HTERT RPE-1 (cell line): ENCODE results near the gene TMEM269.
"Not testable (repeated sequence)": the region's sequence is repeated elsewhere in the genome, so short reads cannot be mapped to it uniquely, and the experiment has no call there.

Experiments used
- in situ Hi-C: fragments of 300-500 bp; cut with MboI; formaldehyde crosslinking; loops from 4 replicates; pipeline ENCODE4 v1.14.3; 2020; ENCODE audit warnings: low sequenced_read_pairs

Gene TMEM269

DNA sequence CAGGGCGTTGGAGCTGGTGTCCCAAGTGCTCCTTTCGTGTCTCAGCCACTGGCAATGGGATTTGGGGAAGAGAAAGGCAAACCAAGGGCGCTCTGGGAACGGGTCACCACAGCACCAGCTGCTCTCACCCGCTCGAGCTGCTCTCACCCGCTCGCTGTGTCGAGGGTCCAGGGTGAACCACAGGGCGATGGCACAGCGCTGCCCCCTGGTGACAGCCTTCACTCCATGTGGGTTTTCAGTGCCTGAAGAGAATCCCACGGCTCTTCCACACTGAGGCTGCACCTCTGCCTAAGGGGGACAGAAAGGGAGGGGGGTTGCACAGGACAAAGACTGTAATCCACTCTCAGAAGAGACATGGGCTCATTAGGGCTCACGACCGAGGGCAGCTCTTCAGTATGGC lies 37.7 kb upstream of the TMEM269 start:
- in situ Hi-C loops: no loop called here

DNA sequence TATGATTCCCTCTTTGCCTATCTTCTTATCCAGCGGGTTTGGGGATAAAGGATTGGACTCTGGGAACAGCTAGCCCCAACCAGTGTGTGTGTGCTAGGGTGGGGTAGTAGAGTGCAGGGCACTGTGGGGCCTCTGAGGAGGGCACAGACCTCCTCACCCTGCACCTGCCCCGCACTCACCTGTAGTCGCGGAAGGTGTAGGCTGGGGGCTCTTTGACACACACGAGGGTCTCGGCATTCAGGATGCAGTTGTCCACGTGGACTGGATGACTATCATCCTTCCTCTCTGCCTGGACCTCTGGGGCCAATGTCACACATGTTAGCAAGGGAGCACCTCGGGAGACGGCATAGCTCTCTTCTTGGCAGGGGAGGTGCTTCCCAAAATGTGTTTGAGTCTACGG lies 36.8 kb upstream of the TMEM269 start:
- in situ Hi-C loops: no loop called here

DNA sequence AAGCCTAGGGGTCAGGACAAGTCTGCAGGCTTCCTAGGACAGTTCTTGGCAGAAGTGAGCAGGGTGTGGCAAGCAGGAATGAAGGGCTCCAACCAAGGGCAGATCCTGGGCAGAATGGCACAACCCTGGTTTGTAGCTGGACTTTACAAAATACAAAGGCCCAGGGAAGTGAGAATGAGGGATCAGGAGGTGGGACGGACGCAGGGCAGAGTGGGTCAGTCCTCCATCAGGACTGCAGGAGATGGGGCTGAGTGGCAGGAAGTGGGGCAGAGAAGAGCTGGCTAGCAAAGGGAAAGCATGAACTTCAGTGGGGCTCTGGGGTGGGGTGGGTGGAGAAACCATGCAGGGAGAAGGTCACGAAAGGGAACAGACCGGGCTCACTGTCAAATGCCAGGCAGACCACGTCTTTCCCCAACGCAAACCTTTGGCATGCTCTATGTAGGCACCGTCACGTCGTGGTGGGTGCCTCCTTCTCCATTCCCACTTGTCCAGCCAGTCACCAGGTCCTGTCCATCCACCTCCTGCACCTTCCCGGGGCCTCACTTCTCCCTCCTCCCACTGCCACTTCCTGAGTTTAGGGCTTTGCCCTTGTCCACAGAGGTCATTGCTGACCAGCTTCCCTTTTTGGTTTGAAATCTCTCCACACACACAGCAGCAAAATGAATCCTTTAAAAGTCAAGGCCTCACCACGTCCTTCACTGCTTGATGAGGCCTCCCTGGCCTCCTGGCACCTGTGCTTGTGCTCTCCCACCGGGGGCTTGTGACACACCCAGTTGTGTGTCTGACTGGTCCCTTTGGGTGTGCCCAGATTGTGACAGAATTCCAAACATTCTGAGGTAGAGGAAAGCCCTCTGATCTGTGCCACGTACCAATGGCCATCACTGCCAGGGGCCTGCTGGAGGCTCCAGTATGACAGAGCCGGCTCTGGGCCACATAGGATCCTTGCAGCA lies 36.1 kb upstream of the TMEM269 start:
- in situ Hi-C loops: no loop called here

DNA sequence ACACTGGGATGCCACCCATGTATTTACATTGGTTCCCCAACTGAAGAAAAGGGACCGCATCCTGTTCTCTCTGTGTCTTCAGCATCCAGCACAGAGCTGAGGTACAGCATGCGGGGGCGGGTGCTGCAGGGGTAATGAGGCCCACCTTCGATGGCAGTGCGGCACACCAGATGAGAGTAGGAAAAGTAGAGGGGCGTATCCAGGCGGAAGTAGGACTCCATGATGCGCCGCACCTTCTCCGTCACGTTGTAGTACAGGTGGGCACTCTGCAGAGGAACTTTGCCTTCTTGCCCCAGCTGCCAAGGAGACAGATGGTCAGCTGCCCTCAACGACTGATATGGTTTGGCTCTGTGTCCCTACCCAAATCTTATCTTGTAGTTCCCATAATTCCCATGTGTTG lies 34.8 kb upstream of the TMEM269 start:
- in situ Hi-C loops: no loop called here

DNA sequence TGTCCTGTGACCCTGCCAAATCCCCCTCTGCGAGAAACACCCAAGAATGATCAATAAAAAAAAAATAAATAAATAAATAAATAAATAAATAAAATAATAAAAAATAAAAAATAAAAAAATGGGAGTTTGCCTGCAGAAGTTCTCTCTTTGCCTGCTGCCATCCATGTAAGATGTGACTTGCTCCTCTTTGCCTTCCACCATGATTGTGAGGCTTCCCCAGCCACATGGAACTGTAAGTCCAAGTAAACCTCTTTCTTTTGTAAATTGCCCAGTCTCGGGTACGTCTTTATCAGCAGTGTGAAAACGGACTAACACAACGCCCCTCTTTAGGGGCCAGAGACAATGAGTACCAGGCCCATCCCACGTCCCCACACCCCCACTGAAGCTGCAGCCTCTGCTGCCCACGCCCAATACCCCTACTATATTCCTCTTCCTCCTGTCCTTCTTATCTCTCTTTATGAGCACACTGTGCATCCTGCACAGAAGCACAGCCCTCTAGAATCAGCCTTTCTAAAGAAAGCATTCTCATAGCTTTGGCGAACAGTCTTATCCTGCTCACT lies 33.2 kb upstream of the TMEM269 start:
- in situ Hi-C loops: not testable (repeated sequence)

DNA sequence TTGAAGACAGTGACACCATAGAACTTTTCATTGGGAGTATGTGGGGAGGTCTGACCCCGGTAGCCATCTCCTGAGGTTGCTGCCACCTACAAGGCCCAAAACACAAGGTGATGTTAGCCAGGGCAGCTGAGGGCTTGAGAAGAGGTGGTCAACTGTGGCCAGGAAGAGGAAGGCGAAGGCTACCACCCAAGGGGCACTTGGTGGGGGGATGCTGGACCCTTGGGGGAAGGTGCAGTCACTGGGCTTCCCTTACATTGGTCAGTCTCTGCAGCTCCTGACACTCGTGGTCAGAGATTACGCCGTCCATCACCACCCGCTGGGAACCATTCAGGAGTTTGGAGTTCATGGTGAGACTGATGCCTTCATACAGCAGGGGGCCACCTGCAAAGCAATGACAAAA lies 32.5 kb upstream of the TMEM269 start:
- in situ Hi-C loops: no loop called here

DNA sequence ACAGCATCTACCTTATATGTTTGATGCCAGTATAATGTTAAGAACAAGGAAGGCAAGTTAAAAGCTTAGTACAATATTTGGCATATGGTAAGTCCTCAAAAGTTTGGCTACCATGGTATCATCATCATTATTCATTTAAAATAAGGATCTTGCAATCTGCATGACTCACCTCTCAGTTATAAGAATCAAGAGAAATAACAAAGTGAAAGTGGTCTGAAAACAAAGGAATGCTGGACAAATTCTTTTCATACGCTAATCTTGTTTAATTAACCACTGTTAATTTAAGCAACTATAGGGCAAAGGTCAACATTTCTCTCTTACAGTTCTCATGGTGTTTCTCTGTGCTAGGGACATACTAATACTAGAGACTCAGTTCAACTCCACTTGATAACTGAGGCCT lies 31.7 kb upstream of the TMEM269 start:
- in situ Hi-C loops: no loop called here

DNA sequence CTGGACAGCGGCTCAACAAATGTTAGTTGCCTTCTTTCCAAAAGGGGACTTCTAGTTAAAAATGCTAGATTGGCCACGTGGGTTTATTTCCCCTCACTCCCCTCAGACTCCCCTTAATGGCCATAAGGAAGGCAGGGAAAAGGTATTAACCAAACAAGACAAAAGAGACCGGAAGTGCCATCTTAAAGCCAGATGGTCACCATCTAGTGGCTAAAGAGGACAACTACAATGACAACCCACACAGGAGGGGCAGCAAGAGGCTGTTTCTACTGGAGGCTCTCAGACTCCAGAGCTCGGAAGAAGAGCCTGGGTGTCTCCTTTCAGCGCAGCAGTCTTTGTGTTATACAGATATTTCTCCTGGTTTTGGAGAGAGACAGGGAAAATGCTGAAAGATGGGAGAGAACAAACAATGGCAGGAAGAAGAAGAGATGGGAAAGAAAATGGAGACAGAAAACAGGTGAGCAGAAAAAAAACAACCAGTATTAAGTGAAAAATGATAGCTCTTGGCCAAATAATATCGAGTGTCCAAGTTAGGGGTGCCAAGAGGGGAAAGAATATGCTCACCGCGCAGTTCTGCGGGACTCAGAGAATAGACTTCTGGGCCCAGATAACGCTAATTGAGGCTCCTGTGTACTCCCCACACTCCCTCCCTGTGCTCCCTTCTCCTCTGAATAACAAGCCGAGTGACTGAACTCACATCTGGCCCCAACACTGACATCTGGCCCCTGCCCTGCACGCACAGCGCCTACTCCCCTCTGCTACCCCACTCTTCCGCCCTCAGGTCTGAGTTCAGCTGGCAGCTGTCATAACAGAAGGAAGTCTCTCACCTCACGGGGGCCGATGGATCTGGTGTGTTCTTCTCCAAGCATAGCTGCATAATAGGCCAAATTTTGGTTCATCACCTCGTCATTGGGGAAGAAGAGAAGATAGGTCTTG lies 27.6 kb upstream of the TMEM269 start:
- in situ Hi-C loops: no loop called here

DNA sequence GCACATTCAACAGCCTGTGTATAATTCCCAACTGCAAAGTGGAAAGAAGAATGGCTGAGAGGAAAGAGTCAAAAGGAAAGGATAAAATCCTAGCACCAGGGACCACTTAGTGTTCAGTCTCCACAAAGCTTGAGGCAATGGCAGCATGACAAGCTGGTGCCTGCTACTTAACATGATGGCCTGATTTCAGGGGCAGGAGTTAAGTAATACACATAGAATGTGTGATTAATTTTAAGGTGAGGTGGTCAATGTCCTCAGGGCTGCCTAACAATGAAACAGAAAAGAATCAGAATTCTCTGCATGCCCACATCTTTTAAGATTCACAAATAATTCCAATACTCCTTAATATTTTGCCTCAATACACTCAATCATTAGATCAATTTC lies 26.9 kb upstream of the TMEM269 start:
- in situ Hi-C loops: no loop called here

DNA sequence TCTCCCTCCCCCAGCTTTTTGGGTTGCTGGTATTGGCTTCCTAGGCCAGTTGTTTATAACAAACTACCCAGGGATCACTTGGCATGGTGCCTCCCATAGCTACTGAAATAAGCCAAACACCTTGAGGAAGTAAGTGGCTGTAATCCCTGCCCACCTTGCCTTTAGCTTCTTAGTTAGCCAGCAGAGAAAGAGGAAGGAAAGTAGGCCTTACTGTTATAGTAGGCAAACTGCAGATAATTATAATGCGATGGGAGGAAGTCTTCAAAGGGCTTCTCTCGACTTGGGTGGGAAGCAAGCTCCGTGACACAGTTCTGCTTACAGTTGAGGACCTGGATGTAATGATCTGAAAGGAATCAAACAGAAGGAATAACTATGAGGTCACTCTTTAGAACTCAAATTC lies 26.1 kb upstream of the TMEM269 start:
- in situ Hi-C loops: no loop called here

DNA sequence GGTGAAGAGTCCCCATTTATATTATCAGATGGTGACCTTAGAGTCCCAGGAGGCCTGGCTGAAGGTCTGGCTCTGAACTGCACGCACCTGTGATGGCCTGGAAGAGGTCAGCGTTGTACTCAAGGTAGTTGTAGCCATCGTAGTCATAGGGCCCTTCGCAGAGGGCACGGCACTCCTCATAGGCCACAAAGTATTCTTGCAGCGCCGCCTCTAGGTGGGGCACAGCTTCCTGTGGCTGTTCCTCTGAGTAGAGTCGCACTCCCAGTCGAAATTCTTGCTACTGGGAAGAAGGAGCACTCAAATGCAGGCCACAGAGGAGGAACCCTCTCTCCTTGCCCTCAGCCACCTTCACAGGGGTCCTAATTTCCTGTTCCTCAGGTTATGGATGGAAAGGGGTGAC lies 25.7 kb upstream of the TMEM269 start:
- in situ Hi-C loops: no loop called here

DNA sequence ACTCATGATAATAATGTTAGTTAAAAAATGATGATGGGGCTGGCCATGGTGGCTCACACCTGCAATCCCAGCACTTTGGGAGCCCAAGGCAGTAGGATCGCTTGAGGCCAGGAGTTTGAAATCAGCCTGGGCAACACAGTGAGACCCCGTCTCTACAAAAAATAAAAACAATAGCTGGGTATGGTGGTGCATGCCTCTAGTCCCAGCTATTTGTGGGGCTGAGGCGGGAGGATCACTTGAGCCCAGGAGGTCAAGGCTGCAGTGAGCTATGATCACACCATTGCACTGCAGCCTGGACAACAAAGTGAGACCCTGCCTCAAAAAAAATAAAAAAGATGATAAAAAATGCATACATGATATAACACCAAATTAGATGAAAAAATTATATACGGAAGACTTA lies 23.2 kb upstream of the TMEM269 start:
- in situ Hi-C loops: no loop called here

DNA sequence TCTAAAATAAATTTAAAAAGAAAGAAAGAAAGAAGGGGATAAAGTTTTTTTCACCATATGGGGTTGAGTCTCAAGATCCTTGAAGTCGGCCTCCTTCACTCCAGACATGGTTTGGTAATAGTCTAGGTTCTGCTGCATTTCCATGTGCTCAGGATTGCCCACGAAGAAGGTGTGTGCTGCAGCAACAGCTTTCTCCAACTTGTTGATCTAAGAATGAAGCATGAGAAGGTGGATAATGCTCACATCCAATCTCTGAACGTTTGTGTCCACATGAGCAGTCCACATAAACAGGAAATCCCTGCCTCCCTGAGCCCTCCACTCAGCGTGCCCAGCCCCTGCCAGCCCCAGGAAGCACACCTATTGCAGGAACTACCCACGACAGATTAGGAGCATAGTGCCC lies 22.5 kb upstream of the TMEM269 start:
- in situ Hi-C loops: no loop called here

DNA sequence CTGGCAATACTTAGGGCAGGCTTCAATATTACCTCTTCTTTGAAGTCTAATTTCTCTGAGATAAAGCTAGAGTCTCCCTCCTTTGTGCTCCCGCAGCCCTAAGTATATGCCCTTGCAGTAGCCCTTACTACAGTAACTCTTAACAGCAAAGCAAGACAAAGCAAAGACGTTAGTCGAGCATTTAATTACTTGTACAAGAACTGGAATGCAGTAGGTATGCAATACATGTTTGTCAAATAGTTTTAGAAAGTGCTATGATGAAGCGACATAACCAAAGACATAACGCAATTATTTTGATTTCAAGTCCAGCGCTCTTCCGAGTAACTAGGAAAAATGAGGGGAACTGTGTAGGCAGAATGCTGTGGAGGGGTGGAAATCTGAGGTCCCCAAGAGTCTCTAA lies 19.5 kb upstream of the TMEM269 start:
- in situ Hi-C loops: no loop called here

DNA sequence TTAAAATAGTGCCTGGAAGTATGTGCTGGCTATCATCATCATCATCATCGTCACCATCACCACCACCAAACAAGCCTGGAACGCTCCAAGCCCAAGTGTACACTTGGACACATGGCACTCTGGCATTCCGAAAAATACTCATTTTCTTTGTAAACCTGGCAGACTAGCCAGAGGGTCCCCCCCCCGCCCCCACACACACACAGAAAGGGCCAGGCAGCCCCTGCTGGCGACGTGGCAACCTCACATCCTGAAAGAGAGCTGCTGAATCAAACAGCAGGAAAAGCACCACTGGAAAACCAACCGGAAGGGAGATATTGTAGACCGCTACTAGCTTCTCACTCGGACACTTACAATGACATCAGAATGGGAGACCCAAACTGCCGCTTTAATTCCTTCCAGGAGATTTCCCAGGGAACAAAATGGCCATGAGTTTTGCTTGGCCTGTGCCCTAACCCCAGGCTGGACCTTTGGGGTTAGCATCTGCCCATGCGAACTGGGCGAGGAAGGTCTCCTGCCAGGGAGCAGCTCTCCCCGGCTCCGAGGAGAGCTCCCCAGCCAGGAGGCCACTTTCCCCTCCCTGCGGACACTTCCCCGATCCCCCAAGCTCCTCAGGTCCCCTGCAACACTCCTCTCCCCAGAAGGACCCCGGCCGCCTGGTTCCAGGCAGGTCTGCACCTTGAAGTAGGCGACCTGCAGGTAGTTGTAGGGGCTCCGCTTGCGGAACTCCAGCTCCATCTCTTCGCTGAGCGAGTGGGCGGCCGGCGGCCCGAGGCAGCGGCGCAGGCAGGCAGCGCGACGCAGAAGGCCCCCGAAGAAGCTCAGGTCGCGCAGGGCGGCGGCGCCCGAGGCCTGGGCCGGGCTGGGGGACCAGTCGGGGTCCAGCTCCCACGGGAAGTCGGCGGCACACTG lies 18.7 kb upstream of the TMEM269 start:
- in situ Hi-C loops: no loop called here

DNA sequence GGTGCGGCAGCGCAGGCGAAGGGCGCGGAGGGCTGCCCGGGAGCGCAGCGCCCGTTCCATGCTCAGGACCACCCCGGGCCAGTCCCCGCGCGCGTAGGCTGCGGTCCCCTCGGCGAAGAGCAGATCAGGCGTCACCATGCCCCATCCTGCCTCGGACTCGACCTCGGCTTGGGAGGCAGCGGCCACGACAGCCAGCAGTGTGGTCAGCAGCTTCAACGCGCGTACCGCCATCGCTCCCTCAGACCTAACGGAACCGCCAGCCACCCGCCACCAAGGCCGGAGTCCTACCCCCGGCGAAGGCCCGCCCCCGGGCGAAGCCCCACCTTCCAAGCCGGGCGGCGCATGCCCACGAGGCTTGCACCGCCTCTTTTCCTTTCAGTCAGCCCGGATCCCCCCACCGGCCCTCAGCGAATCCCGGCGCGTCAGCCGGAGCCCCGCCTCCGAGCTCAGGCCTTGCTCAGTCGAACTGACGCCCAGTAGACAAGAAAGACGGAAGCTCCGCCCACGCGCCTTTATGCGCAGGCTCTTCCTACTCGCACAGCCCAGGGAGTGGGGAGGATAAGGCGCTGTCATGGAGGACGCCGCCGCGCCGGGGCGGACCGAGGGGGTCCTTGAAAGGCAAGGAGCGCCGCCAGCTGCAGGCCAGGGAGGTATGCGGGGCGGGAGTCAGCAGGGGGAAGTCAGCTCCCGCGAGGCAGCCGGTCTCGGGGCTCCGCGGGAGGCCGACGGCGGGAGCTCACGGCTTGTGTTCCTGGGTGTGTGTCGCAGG lies 17.9 kb upstream of the TMEM269 start, which contains the start of the genes C1orf50 and P3H1:
Gene C1orf50, plus strand, starts transcription at position 509 of the 769 bp plus-strand sequence. Its CDS starts 63 bp downstream, at position 572.
Gene P3H1, minus strand, starts transcription at position 288 of the 769 bp plus-strand sequence. Its CDS starts 57 bp downstream, at position 231.
- in situ Hi-C loops: no loop called here

DNA sequence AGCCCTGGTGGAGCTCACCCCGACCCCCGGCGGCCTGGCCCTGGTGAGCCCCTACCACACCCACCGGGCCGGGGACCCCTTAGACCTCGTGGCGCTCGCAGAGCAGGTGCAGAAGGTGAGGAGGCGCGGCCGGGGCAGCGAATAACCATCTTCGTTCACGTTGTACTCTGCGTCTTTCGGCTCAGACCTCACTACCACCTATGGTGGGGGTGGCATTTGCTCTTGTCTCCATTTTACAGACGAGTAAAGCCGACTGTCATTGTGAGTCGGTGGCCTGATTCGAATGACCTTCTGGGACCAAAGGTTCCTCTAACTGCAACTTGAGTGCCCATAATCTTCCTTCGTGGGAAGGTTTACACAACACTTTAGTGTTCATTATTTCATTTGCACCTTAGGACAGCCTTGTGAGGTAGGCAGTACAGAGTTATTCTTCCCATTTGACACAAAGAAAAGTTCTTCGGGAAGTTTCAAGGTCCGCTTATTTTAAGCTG lies 17.2 kb upstream of the TMEM269 start:
- in situ Hi-C loops: no loop called here

DNA sequence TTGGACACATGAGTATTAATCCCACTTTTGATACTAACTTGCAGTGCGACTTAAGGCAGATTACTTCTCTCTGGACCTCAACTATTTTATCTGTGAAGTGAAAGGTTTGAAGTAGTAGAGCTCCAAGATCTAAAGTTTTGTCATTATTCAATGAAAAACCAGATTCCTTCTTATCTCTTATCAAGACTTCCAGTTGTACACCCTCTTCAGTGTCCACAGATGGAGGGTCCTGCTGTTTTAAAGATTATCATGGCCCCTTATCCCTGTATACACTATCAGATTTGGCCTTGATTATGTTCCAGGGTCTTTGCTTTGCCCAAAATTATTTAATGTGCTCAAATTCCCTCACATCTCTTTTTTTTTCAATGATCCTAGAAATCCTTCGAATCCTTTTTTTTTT lies 16.6 kb upstream of the TMEM269 start:
- in situ Hi-C loops: no loop called here

DNA sequence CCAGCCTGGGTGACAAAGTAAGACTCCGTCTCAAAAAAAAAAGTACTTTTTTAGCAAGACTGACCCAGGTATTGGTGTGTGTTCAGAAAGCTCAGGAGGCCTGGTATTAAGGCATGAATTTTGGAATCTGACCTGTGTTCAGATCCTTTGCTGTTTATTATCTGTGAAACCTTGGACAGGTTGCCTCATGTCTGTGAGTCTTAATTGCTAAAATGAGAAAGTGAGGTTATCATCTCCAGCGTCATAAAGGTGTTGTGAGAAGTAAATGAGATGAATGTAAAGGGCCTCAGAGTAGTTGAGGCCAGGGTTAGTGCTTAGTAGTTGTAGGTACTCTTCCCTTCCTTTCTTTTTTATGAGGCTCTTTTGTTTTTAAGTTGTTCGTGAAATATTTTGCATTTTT lies 15.0 kb upstream of the TMEM269 start:
- in situ Hi-C loops: no loop called here
